HepG2 (cell line): ENCODE measurements around the gene DLX5. TPM values are rescaled to one million over a fixed set of nuclear protein-coding genes. Genes with fewer than 3 reads are reported as not detected.

Experiments
- AFF4 ChIP-seq: sonication (generic); formaldehyde crosslinking; IDR thresholded peaks from 2 replicates; pipeline ENCODE4 v1.4.0; 2020; ENCODE audit warnings: missing genetic modification reagents
- ARHGAP35 ChIP-seq: sonication (generic); formaldehyde crosslinking; IDR thresholded peaks from 2 replicates; pipeline ENCODE4 v1.9.0; 2022; ENCODE audit warnings: mild to moderate bottlenecking, inconsistent platforms, moderate library complexity, missing genetic modification reagents, borderline replicate concordance
- ARNTL ChIP-seq: sonication (generic); formaldehyde crosslinking; IDR thresholded peaks from 2 replicates; pipeline ENCODE4 v1.4.0; 2020; ENCODE audit warnings: mild to moderate bottlenecking, missing genetic modification reagents
- FOXO4 ChIP-seq: sonication (generic); formaldehyde crosslinking; conservative IDR thresholded peaks from 2 replicates; pipeline ENCODE4 v1.8.1; 2023; ENCODE audit warnings: missing genetic modification reagents
- GATAD1 ChIP-seq: IDR thresholded peaks from 2 replicates; pipeline ENCODE4 v1.6.1; 2016; ENCODE audit warnings: missing genetic modification reagents, missing compliant biosample characterization
- KDM5B ChIP-seq: sonication (generic); formaldehyde crosslinking; IDR thresholded peaks from 2 replicates; pipeline ENCODE4 v1.4.0; 2020; ENCODE audit warnings: missing genetic modification reagents, mild to moderate bottlenecking, borderline replicate concordance
- PHF5A ChIP-seq: IDR thresholded peaks from one replicate; pipeline ENCODE4 v1.6.1; 2018; ENCODE audit warnings: low read depth, missing genetic modification reagents; ENCODE audit not compliant: unreplicated experiment
- RBAK ChIP-seq: sonication (generic); formaldehyde crosslinking; IDR thresholded peaks from 2 replicates; pipeline ENCODE4 v1.5.1; 2020; ENCODE audit warnings: mild to moderate bottlenecking, missing genetic modification reagents
- RELA ChIP-seq: sonication (generic); formaldehyde crosslinking; IDR thresholded peaks from 2 replicates; pipeline ENCODE4 v1.4.0; 2020; ENCODE audit warnings: missing genetic modification reagents
- TBL1XR1 ChIP-seq: fragments of 150-350 bp; IDR thresholded peaks from 2 replicates; pipeline ENCODE4 v1.6.1; 2014; ENCODE audit warnings: borderline replicate concordance, low read length; ENCODE audit not compliant: partially characterized antibody
- UBTF ChIP-seq: sonication (generic); formaldehyde crosslinking; IDR thresholded peaks from 2 replicates; pipeline ENCODE4 v1.4.0; 2020; ENCODE audit warnings: mild to moderate bottlenecking, missing genetic modification reagents
- ZBTB25 ChIP-seq: IDR thresholded peaks from 2 replicates; pipeline ENCODE4 v1.6.1; 2018; ENCODE audit warnings: missing genetic modification reagents
- ZNF274 ChIP-seq: sonication (generic); formaldehyde crosslinking; IDR thresholded peaks from 2 replicates; pipeline ENCODE4 v1.5.1; 2020; ENCODE audit warnings: mild to moderate bottlenecking, missing genetic modification reagents
- ZNF33B ChIP-seq: sonication (generic); formaldehyde crosslinking; IDR thresholded peaks from 2 replicates; pipeline ENCODE4 v1.5.1; 2020; ENCODE audit warnings: mild to moderate bottlenecking, missing genetic modification reagents
- ZNF574 ChIP-seq: sonication (generic); formaldehyde crosslinking; IDR thresholded peaks from 2 replicates; pipeline ENCODE4 v1.4.0; 2020; ENCODE audit warnings: missing genetic modification reagents
- ZNF597 ChIP-seq: sonication (generic); formaldehyde crosslinking; IDR thresholded peaks from 2 replicates; pipeline ENCODE4 v1.5.0; 2020; ENCODE audit warnings: missing genetic modification reagents
- polyA plus RNA-seq, 8 experiments: library from polyadenylated mRNA; depleted of rRNA in 3 of 8; stranded (reverse) in 7 of 8; unstranded in 1 of 8; fragments of >200 nt; fragmentation: Illumina TruSeq in 4 of 8; extraction: Trizol in 4 of 8; gene quantifications; 2 replicates each; pipeline versions ENCODE4 v1.2.1 to v1.2.3, GENCODE V29; 2011 to 2016; ENCODE audit warnings: low read depth in 4 of 8, missing spikeins in 1 of 8, mixed read lengths in 1 of 8; ENCODE audit not compliant: insufficient read depth in 1 of 8
- total RNA-seq, 5 experiments: library from RNA; depleted of rRNA; stranded (reverse); fragments of >200 nt; fragmentation: Illumina TruSeq; extraction: Trizol; gene quantifications; 2 replicates each; pipeline ENCODE4 v1.2.3, GENCODE V29; 2016; ENCODE audit warnings: low read depth in 1 of 5

Gene DLX5
- total and polyA plus RNA-seq, 2 of the 13 experiments (the other 11 are each of a cell fraction or from before 2014, with no cell fraction given), result not detected

- TF ChIP-seq AFF4 (CRISPR knock-in tag) (no peak), GATAD1 (CRISPR knock-in tag) (peak; percentile 53; the same call in 1 of the 2 replicates), UBTF (peak; percentile 89), FOXO4 (no peak), PHF5A (CRISPR knock-in tag) (no peak), RELA (CRISPR knock-in tag) (no peak), KDM5B (peak; percentile 77; the same call in 1 of the 2 replicates), ZNF274 (CRISPR knock-in tag) (no peak; the same call in 1 of the 2 replicates), ARNTL (CRISPR knock-in tag) (no peak), ARHGAP35 (CRISPR knock-in tag) (no peak), ZNF33B (no peak), ZNF597 (no peak), ZBTB25 (CRISPR knock-in tag) (no peak), RBAK (no peak), ZNF574 (CRISPR knock-in tag) (peak; percentile 88), TBL1XR1 (no peak)
These were observed 18.4 kb downstream of the DLX5 start (continued) for GRCh38 chr7:97006055-97006815.
